Measurements from ENCODE around the gene SLC22A8. TPM values are rescaled to one million over a fixed set of nuclear protein-coding genes. Genes with fewer than 3 reads are reported as not detected.

Gene SLC22A8
- total and polyA plus RNA-seq, 10 of the 15 experiments (the other 5 are each of a cell fraction or from before 2014, with no cell fraction given), result not detected

DNA sequence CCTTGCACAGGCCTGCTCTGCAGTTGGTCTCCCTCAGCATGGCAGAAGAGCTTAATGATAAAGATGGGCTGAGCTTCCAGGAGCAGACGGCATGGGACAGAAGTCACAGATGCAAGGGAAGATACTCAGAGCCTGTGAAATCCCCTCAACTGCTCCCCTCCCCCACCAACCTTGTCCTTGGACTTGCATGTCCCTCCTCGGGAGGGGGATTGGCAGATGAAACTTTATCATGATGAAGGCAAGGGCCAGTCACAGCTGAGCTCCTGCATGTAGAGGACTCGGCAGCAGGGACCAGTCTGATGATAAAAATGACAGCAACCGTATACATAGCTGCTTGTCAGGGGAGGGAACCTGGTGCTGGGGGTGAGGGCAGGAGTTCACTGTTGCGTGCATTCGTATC is 6.8 kb upstream of the SLC22A8 start (continued):
- TF ChIP-seq BHLHE40 (IDR thresholded peaks at IDR 0.05; ENCODE audit: borderline replicate concordance in 1 of 2, low read depth in 2 of 2, low read length in 1 of 2) (no peak), PAX8 (IDR thresholded peaks at IDR 0.05) (no peak), IRF4 (IDR thresholded peaks at IDR 0.05; ENCODE audit: low read depth, low read length) (no peak)
- TF ChIP-seq, protein P1, sequence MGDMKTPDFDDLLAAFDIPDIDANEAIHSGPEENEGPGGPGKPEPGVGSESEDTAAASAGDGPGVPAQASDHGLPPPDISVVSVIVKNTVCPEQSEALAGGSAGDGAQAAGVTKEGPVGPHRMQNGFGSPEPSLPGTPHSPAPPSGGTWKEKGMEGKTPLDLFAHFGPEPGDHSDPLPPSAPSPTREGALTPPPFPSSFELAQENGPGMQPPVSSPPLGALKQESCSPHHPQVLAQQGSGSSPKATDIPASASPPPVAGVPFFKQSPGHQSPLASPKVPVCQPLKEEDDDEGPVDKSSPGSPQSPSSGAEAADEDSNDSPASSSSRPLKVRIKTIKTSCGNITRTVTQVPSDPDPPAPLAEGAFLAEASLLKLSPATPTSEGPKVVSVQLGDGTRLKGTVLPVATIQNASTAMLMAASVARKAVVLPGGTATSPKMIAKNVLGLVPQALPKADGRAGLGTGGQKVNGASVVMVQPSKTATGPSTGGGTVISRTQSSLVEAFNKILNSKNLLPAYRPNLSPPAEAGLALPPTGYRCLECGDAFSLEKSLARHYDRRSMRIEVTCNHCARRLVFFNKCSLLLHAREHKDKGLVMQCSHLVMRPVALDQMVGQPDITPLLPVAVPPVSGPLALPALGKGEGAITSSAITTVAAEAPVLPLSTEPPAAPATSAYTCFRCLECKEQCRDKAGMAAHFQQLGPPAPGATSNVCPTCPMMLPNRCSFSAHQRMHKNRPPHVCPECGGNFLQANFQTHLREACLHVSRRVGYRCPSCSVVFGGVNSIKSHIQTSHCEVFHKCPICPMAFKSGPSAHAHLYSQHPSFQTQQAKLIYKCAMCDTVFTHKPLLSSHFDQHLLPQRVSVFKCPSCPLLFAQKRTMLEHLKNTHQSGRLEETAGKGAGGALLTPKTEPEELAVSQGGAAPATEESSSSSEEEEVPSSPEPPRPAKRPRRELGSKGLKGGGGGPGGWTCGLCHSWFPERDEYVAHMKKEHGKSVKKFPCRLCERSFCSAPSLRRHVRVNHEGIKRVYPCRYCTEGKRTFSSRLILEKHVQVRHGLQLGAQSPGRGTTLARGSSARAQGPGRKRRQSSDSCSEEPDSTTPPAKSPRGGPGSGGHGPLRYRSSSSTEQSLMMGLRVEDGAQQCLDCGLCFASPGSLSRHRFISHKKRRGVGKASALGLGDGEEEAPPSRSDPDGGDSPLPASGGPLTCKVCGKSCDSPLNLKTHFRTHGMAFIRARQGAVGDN (IDR thresholded peaks at IDR 0.05), result no peak

DNA sequence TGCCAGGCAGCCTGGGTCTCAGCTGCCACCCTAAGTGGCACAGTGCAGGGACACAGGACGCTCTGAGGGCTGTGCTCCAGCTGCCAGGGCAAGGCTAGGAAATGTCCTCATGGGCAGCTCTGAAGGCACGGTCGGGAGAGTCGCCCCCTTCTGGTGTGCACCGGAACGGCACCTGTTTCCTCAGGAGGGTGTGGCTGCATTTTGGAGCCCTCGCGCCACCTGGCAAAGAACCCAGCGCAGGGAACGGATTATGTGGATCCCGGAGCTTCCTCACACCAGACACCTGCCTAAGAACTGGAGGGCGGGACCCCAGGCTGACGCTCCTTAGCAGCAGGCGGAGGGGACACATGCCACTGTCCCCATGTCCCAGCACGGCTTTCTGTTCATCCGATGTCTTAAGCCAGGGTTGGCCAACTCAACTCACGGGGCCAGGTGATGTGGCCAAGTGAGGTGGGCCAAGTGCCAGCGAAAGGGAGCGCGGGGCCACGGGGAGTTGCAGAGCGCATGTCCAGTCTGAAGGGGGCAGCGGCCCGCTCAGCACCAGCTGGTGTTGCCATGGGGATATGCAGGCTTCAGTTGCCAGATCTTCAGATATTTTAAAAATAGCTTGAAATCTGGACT is 5.1 kb upstream of the SLC22A8 start:
- no peaks in the 10 kb centered on the region for H3K36me3 ChIP-seq (ENCODE audit: control insufficient read depth in 2 of 2, insufficient read depth in 2 of 2, low read length in 1 of 2)
- TF ChIP-seq, protein P2, sequence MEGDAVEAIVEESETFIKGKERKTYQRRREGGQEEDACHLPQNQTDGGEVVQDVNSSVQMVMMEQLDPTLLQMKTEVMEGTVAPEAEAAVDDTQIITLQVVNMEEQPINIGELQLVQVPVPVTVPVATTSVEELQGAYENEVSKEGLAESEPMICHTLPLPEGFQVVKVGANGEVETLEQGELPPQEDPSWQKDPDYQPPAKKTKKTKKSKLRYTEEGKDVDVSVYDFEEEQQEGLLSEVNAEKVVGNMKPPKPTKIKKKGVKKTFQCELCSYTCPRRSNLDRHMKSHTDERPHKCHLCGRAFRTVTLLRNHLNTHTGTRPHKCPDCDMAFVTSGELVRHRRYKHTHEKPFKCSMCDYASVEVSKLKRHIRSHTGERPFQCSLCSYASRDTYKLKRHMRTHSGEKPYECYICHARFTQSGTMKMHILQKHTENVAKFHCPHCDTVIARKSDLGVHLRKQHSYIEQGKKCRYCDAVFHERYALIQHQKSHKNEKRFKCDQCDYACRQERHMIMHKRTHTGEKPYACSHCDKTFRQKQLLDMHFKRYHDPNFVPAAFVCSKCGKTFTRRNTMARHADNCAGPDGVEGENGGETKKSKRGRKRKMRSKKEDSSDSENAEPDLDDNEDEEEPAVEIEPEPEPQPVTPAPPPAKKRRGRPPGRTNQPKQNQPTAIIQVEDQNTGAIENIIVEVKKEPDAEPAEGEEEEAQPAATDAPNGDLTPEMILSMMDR (IDR thresholded peaks at IDR 0.05 in 2 of 3, conservative IDR thresholded peaks at IDR 0.05 in 1 of 3; ENCODE audit: control insufficient read depth in 2 of 3, extremely low read depth in 1 of 3, insufficient read depth in 1 of 3, low read depth in 3 of 3, low read length in 3 of 3), result peak; percentile 30 to 62 (median 59); a peak in 5 of 6 replicates
- no peak for TF ChIP-seq KAT2A (conservative IDR thresholded peaks at IDR 0.05; ENCODE audit: control insufficient read depth, low read depth, low read length)
- peaks cover 3% of the 10 kb centered on the region; the same call in 1 of the 2 replicates for H3K4me1 ChIP-seq (ENCODE audit: control insufficient read depth, insufficient read depth, low read length)
- intact Hi-C loops (cut with micrococcal nuclease; ENCODE audit: unreplicated experiment) (no loop called here), in situ Hi-C loops (cut with MboI) (loop anchor here (5.0 kb wide), 1 partner anchor 113 kb away; no protein-coding TSS in a partner anchor)
- ATAC-seq, result peak; percentile 24; the same call in 1 of the 3 replicates
- peaks cover 4% of the 10 kb centered on the region; the same call in 1 of the 2 replicates for H4K20me1 ChIP-seq (ENCODE audit: control insufficient read depth, insufficient read depth)
- H3K4me3 ChIP-seq, result no peak overlapping the region
- no peaks in the 10 kb centered on the region for H3K9me3 ChIP-seq (replicated peaks; ENCODE audit: control insufficient read depth, insufficient read depth, low read length)
- H3K79me2 ChIP-seq (ENCODE audit: control insufficient read depth, insufficient read depth, low read length), result no peaks in the 10 kb centered on the region
- WGBS (ENCODE audit: insufficient coverage, insufficient replicate concordance, low lambda C conversion rate, missing lambda C conversion rate), result 49% methylated on average over 24 of the region's 24 CpGs
- BruUV-seq (replicated peaks), result no TSS peak
- H3K27ac ChIP-seq (ENCODE audit: control insufficient read depth, insufficient read depth), result no peak overlapping the region
- H3K27me3 ChIP-seq (replicated peaks in 1 of 2; ENCODE audit: control insufficient read depth in 2 of 2, insufficient read depth in 2 of 2, low read length in 1 of 2), result peaks cover 0 to 4% of the 10 kb centered on the region in 2 experiments; a peak in 2 of 4 replicates
- H2AFZ ChIP-seq (ENCODE audit: control insufficient read depth, low read depth, low read length), result no peak overlapping the region
- ChIA-PET RAD21 (ENCODE audit: unreplicated experiment) (interaction anchor here (4.7 kb wide), 1 partner anchor 114 kb away, joined by 71 read pairs; no protein-coding TSS in a partner anchor), POLR2A (interaction anchor here (0.7 kb wide), 1 partner anchor 117 kb away, joined by 3 read pairs; no protein-coding TSS in a partner anchor), SMC1A (ENCODE audit: uncharacterized antibody, unreplicated experiment) (interaction anchor here (1.4 to 7.7 kb wide), 2 partner anchors 115 to 193 kb away, joined by 3 to 116 read pairs; no protein-coding TSS in a partner anchor), CTCF (interaction anchor here (0.8 to 8.3 kb wide), 6 partner anchors 13 to 327 kb away, joined by 3 to 327 read pairs (median 4); no protein-coding TSS in a partner anchor)
- DNase-seq (ENCODE audit: low read depth, low spot score), result no peak
- no peak for FAIRE-seq
- H3K4me2 ChIP-seq (ENCODE audit: control insufficient read depth, insufficient read depth), result no peak overlapping the region
- no peak overlapping the region for H3K9ac ChIP-seq (ENCODE audit: control insufficient read depth, insufficient read depth, low read length)
